Prostate gland (tissue), 2 donors: ENCODE results near the gene GPAT2.
"Not testable (repeated sequence)": the region's sequence is repeated elsewhere in the genome, so short reads cannot be mapped to it uniquely, and the experiment has no call there.

Source experiments
- POLR2A ChIP-seq: fragments of 450-650 bp; IDR thresholded peaks from one replicate; pipeline ENCODE4 v1.6.1; 2016; ENCODE audit warnings: antibody characterized with exemption, mild to moderate bottlenecking
- POLR2AphosphoS5 ChIP-seq: sonication (generic); formaldehyde crosslinking; IDR thresholded peaks from one replicate; pipeline ENCODE4 v1.6.1; 2017; ENCODE audit warnings: antibody characterized with exemption
- TF ChIP-seq, protein P1 (sequence below), 4 experiments: fragments of 200-600 bp in 2 of 4; fragments of 450-650 bp in 2 of 4; sonication (generic) in 2 of 4; IDR thresholded peaks; 1 replicate in 3 of 4; 2 replicates in 1 of 4; pipeline ENCODE4 v1.5.1; 2016 to 2019; ENCODE audit warnings: antibody characterized with exemption in 4 of 4, mild to moderate bottlenecking in 2 of 4, moderate library complexity in 2 of 4

DNA sequence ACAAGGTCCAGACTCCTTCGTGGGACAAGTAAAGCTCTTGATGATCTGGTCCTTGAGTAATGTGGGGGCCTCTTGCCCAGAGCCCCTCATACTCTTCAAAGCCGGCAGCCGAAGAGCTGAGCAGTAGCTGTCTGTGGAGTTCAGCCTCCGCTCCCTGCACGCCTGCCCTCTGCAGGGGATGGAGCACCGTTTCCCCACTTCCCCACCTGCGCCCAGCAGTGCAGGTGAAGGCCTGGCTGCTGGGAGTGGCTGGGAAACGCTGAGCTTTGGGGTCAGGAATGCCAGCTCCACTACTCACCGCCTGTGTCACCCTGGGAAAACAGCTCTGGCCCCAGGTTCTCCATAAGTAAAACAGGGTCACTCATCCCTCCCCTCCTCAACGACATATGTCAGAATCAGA lies 24.9 kb downstream of the GPAT2 start:
- TF ChIP-seq POLR2AphosphoS5, POLR2A: not testable (repeated sequence)
- TF ChIP-seq, protein P1, sequence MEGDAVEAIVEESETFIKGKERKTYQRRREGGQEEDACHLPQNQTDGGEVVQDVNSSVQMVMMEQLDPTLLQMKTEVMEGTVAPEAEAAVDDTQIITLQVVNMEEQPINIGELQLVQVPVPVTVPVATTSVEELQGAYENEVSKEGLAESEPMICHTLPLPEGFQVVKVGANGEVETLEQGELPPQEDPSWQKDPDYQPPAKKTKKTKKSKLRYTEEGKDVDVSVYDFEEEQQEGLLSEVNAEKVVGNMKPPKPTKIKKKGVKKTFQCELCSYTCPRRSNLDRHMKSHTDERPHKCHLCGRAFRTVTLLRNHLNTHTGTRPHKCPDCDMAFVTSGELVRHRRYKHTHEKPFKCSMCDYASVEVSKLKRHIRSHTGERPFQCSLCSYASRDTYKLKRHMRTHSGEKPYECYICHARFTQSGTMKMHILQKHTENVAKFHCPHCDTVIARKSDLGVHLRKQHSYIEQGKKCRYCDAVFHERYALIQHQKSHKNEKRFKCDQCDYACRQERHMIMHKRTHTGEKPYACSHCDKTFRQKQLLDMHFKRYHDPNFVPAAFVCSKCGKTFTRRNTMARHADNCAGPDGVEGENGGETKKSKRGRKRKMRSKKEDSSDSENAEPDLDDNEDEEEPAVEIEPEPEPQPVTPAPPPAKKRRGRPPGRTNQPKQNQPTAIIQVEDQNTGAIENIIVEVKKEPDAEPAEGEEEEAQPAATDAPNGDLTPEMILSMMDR (IDR thresholded peaks at IDR 0.05): peak in 1 of 4 experiments; percentile 9
